Measurements from ENCODE around the gene DNAH10. TPM values are rescaled to one million over a fixed set of nuclear protein-coding genes. Genes with fewer than 3 reads are reported as not detected.

Gene DNAH10
- total and polyA plus RNA-seq, 10 of the 15 experiments (the other 5 are each of a cell fraction or from before 2014, with no cell fraction given), result 0.01 to 0.32 (median 0.06) TPM

DNA sequence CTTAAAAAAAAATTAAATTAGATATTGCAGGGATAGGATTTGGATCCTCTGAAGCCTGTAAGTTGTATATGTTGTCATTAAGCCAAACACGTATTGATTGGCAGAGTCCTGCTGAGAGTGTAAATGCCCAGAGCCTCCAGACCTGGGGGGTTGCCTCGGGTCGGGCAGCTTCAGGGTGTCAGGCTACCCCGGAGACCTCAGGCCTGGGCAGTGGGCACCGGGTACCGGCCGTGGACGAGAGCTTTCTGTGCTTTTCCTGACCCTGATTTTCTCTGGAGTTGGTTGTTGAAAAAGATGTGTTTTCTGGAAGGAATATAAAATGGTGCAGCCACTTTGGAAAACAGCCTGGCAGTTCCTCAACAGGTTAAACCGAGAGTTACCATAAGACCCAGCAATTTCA lies 96.1 kb downstream of the DNAH10 start:
- TF ChIP-seq CHD2 (IDR thresholded peaks at IDR 0.05; ENCODE audit: borderline replicate concordance, low read depth, low read length), result no peak
- no peak for TF ChIP-seq MTA3 (IDR thresholded peaks at IDR 0.05; ENCODE audit: borderline replicate concordance, low read length)
- no peak for TF ChIP-seq ZNF384 (IDR thresholded peaks at IDR 0.05; ENCODE audit: borderline replicate concordance, low read depth, low read length)
- TF ChIP-seq SUZ12 (IDR thresholded peaks at IDR 0.05; ENCODE audit: unreplicated experiment), result no peak
- TF ChIP-seq ZZZ3 (IDR thresholded peaks at IDR 0.05; ENCODE audit: control insufficient read depth, insufficient read length, low read depth), result no peak
- TF ChIP-seq CEBPB (IDR thresholded peaks at IDR 0.05; ENCODE audit: borderline replicate concordance in 1 of 2, low read depth in 2 of 2, low read length in 2 of 2), result no peak
- TF ChIP-seq, protein P1, sequence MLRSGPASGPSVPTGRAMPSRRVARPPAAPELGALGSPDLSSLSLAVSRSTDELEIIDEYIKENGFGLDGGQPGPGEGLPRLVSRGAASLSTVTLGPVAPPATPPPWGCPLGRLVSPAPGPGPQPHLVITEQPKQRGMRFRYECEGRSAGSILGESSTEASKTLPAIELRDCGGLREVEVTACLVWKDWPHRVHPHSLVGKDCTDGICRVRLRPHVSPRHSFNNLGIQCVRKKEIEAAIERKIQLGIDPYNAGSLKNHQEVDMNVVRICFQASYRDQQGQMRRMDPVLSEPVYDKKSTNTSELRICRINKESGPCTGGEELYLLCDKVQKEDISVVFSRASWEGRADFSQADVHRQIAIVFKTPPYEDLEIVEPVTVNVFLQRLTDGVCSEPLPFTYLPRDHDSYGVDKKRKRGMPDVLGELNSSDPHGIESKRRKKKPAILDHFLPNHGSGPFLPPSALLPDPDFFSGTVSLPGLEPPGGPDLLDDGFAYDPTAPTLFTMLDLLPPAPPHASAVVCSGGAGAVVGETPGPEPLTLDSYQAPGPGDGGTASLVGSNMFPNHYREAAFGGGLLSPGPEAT (IDR thresholded peaks at IDR 0.05; ENCODE audit: low read depth), result no peak
- no peak for TF ChIP-seq ATF7 (IDR thresholded peaks at IDR 0.05; ENCODE audit: low read depth)
- TF ChIP-seq, protein P2, sequence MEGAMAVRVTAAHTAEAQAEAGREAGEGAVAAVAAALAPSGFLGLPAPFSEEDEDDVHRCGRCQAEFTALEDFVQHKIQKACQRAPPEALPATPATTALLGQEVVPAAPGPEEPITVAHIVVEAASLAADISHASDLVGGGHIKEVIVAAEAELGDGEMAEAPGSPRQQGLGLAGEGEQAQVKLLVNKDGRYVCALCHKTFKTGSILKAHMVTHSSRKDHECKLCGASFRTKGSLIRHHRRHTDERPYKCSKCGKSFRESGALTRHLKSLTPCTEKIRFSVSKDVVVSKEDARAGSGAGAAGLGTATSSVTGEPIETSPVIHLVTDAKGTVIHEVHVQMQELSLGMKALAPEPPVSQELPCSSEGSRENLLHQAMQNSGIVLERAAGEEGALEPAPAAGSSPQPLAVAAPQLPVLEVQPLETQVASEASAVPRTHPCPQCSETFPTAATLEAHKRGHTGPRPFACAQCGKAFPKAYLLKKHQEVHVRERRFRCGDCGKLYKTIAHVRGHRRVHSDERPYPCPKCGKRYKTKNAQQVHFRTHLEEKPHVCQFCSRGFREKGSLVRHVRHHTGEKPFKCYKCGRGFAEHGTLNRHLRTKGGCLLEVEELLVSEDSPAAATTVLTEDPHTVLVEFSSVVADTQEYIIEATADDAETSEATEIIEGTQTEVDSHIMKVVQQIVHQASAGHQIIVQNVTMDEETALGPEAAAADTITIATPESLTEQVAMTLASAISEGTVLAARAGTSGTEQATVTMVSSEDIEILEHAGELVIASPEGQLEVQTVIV (IDR thresholded peaks at IDR 0.05; ENCODE audit: borderline replicate concordance, partially characterized antibody), result no peak
- TF ChIP-seq EP300 (IDR thresholded peaks at IDR 0.05; ENCODE audit: borderline replicate concordance in 1 of 2, control insufficient read depth in 1 of 2, low read depth in 2 of 2, low read length in 2 of 2), result no peak
- no peak for TF ChIP-seq CBX3 (IDR thresholded peaks at IDR 0.05; ENCODE audit: borderline replicate concordance, low read depth)
- no peak for TF ChIP-seq YY1 (IDR thresholded peaks at IDR 0.05; ENCODE audit: low read depth, low read length)
- no peak for TF ChIP-seq ETV6 (conservative IDR thresholded peaks at IDR 0.05 in 1 of 2, IDR thresholded peaks at IDR 0.05 in 1 of 2; ENCODE audit: borderline replicate concordance in 1 of 2, low read depth in 1 of 2)
- TF ChIP-seq SP1 (IDR thresholded peaks at IDR 0.05; ENCODE audit: low read depth, low read length), result no peak
- no peak for TF ChIP-seq CBX5 (IDR thresholded peaks at IDR 0.05; ENCODE audit: low read depth)
- TF ChIP-seq HDAC2 (IDR thresholded peaks at IDR 0.05), result no peak
- Histone ChIP-seq H3K9me3 (replicated peaks; ENCODE audit: control insufficient read depth, insufficient read depth, low read length) (no peaks in the 10 kb centered on the region), H2AFZ (ENCODE audit: control insufficient read depth, low read depth, low read length) (no peak overlapping the region), H3K4me3 (no peak overlapping the region), H3K27ac (ENCODE audit: control insufficient read depth, insufficient read depth) (no peak overlapping the region), H3K27me3 (replicated peaks in 1 of 2; ENCODE audit: control insufficient read depth in 2 of 2, insufficient read depth in 2 of 2, low read length in 1 of 2) (no peaks in the 10 kb centered on the region; a peak in 1 of 4 replicates), H3K4me1 (ENCODE audit: control insufficient read depth, insufficient read depth, low read length) (no peaks in the 10 kb centered on the region), H3K36me3 (ENCODE audit: control insufficient read depth in 2 of 2, insufficient read depth in 2 of 2, low read length in 1 of 2) (no peaks in the 10 kb centered on the region), H3K4me2 (ENCODE audit: control insufficient read depth, insufficient read depth) (no peak overlapping the region), H3K9ac (ENCODE audit: control insufficient read depth, insufficient read depth, low read length) (no peak overlapping the region), H4K20me1 (ENCODE audit: control insufficient read depth, insufficient read depth) (no peaks in the 10 kb centered on the region), H3K79me2 (ENCODE audit: control insufficient read depth, insufficient read depth, low read length) (no peaks in the 10 kb centered on the region)
- ChIA-PET SMC1A (ENCODE audit: uncharacterized antibody, unreplicated experiment) (no interaction called here), RAD21 (ENCODE audit: unreplicated experiment) (no interaction called here), POLR2A (no interaction called here), CTCF (interaction anchor here (1.2 kb wide), 1 partner anchor 174 kb away, joined by 3 read pairs; no protein-coding TSS in a partner anchor)
- intact Hi-C loops (cut with micrococcal nuclease; ENCODE audit: unreplicated experiment) (no loop called here), in situ Hi-C loops (cut with MboI) (no loop called here)
- DNase-seq (ENCODE audit: low read depth, low spot score), result no peak
- WGBS (ENCODE audit: insufficient coverage, insufficient replicate concordance, low lambda C conversion rate, missing lambda C conversion rate), result 42% methylated on average over 9 of the region's 9 CpGs
- ATAC-seq, result no peak
- BruUV-seq (replicated peaks), result no TSS peak
- FAIRE-seq, result no peak
